ENCODE data around the gene DNAJC7.
"Not testable (repeated sequence)": the region's sequence is repeated elsewhere in the genome, so short reads cannot be mapped to it uniquely, and the experiment has no call there.

Gene DNAJC7

DNA sequence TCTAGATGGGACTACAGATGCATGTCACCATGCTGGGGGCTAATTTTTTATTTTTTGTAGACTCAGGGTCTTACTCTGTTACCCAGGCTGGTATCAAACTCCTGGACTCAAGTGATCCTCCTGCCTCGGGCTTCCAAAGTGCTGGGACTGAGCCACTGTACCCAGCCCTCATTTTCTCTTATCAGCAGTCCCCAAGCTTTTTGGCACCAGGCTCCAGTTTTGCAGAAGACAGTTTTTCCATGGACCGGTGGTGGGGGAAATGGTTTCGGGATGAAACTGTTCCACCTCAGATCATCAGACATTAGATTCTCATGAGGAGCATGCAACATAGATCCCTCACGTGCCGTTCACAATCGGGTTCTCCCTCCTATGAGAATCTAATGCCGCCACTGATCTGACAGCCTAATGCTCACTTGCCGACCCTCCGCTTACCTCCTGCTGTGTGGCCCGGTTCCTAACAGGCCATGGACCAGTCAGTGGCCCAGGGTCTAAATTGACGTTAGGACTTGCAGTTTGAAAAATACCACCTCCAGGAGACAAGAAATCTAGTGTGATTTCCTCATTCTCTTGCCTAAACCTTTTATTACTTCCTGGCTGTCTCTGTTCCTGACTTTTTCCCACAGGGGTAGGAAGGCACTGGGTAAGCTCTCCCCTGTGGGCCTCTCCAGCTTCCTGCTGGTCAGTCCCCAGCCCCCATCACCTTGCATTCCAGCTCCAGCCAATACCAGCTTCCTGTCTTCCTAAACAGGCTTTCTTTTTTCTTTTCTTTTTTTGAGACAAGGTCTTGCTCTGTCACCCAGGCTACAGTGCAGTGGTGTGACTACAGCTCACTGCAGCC is 60.0 kb downstream of the DNAJC7 start:
- no peak for DNase-seq (ENCODE audit: low read depth in 2 of 2)

DNA sequence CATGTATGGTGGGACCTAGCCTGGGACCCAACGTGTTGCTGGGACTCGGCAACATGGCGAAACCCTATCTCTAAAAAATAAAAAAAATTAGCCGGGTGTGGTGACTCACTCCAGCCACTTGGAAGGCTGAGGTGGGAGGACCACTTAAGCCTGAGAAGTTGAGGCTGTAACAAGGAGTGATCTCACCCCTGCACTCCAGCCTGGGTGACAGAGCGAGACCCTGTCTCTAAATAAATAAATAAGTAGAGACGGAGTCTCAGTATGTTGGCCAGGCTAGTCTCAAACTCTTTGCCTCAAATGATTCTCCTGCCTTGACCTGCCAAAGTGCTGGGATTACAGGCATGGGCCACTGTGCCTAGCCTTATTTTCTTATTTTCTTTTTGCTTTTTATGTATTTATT is 60.7 kb downstream of the DNAJC7 start:
- DNase-seq (ENCODE audit: low read depth in 2 of 2): no peak

DNA sequence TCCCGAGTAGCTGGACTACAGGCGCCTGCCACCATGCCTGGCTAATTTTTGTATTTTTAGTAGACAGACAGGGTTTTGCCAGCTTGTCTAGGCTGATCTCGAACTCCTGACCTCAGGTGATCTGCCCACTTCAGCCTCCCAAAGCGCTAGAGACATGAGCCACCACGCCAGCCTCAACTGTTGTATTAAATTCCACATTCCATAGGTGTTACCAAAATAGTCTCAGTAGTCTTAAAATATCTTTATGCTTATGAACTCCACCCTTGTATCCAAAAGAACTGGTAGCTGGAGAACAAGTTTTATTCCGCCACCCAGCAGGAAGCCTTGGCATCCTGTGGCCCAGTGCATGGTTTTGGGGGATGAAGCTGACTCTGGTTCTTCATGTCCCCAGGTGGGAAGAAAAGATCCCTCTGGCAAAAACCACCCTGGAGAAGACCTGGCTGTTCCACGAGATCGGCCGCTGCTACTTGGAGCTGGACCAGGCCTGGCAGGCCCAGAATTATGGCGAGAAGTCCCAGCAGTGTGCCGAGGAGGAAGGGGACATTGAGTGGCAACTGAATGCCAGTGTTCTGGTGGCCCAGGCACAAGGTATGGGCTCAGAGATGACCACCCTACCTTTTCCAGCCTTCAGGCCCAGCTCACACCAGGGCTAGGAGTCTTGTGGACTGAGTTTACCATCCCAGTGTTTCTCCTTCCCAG is 68.3 kb downstream of the DNAJC7 start:
- DNase-seq (ENCODE audit: low read depth in 2 of 2): no peak

DNA sequence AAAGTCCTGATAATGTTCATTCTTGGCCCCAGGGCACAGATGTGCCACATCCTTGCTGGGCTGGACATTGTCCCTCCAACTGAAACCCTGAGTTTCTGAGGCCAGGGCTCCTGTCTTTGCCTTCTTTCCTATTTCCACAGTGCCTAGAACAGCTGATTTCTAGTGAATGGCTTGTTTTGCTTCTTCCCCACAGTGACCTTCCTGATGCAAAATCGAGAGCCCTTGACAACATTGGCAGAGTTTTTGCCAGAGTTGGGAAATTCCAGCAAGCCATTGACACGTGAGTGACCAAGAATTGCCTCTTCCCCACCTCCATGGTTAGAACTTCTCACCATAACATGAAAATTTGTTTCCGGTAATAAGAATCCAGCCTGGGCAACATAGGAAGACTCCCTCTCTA is 72.3 kb downstream of the DNAJC7 start:
- no peak for DNase-seq (ENCODE audit: low read depth in 2 of 2)

DNA sequence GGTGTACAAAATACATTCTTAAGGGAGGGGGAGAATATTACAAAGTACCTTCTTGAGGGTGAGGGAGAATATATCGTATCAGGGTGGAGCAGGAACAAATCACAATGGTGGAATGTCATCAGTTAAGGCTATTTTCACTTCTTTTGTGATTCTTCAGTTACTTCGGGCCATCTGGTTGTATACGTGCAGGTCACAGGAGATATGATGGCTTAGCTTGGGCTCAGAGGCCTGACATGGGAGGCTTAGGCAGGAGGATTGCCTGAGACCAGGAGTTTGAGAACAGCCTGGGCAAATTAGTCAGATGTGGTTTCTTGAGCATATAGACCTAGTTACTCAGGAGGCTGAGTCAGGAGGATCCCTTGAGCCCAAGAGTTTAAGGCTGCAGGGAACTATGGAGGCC is 73.7 kb downstream of the DNAJC7 start:
- no peak for DNase-seq (ENCODE audit: low read depth in 2 of 2)

DNA sequence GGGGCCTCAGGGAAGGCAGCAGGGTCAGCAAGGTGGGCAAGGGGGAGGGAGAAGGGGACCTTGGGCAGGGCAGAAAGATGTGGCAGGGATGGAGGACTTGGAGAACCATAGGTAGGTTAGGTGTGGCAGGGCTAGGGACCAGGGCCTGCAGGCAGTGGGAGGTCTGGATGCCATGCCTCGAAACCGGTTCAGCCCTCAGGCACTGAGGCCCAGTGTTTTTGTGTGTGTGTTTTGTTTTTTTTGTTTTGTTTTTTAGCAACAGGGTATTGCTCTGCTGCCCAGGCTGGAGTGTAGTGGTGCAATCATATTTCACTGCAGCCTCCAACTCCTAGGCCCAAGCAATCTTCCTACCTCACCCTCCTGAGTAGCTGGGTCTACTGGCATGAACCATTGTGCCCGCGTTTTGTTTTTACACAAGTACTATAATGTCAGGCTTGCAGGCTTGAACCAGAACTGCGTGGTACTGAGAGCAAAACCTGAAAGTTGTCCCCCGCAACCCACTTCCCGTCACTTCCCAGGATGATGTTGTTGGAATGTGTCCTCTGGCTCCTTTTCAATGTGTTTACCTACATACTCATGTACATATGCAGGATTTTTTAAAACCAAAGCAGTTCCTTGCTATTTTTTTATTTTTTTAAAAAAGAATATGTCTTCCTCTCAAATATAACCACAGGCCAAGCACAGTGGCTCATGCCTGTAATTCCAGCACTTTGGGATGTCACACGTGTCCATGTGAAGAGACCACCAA is 74.4 kb downstream of the DNAJC7 start:
- no peak for DNase-seq (ENCODE audit: low read depth in 2 of 2)

DNA sequence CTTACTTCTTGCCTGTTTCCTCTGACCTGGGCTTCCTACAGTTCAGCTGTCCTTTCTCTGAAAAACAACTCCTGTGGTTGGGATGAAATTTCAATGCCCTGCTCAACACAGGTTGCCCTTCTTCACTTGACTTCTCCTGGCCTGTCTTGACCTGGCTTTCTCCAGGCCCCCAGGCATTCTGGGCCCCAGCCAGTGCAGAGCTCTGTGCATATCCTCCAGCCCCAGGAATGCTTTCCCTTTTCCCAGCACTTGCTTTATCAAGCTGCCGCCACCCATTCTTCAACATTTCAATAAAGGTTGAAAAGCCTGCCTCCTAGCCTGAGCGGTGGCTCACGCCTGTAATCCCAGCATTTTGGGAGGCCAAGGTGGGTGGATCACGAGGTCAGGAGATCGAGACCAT is 76.1 kb downstream of the DNAJC7 start:
- no peak for DNase-seq (ENCODE audit: low read depth in 2 of 2)

DNA sequence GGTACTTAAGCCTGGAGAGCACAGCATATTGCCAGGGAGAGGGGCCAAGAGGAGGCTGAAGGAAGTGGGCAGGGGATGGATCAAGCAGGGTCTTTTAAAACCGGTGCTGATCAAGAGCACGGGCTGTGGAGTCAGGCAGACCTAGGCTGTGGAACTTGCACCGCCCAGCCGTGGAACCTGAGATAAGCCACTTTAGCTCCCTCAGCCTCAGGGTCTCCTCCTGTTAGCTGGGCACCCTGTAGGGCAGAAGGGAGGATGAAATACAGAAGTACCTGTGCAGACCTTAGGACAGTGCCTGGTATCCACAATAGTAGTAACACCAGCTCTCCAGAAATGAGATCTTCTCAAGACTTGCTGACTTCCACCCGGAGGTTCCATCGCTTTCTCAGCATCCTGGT is 77.5 kb downstream of the DNAJC7 start:
- DNase-seq (ENCODE audit: low read depth in 2 of 2): no peak

DNA sequence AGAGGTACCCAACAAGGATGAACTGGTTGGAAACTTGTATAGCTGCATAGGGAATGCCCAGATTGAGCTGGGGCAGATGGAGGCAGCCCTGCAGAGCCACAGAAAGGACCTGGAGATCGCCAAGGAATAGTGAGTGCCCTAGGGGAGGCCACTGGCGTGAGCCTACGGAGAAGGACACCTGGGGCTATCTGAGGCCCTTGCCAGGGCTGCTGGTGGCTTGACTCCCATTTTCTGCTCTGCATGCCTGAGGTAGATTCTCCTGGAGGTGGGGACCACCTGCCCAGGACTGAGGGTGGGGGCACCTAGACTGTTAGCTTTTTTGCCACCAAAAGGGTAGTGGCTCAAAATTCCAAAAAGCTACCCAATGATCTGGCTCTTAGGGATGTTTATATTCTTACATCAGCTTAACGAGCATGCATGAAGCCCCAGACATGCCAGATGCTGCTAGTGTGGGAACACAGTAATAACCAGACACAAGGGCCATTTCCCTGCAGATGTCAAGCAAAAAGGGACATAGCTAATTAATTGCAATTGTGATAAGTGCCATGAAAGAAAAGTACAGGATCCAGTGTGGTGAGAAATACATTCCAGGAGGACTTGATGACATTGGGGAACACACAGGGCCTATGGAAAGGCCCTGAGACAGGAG is 78.1 kb downstream of the DNAJC7 start:
- no peak for DNase-seq (ENCODE audit: low read depth in 2 of 2)

DNA sequence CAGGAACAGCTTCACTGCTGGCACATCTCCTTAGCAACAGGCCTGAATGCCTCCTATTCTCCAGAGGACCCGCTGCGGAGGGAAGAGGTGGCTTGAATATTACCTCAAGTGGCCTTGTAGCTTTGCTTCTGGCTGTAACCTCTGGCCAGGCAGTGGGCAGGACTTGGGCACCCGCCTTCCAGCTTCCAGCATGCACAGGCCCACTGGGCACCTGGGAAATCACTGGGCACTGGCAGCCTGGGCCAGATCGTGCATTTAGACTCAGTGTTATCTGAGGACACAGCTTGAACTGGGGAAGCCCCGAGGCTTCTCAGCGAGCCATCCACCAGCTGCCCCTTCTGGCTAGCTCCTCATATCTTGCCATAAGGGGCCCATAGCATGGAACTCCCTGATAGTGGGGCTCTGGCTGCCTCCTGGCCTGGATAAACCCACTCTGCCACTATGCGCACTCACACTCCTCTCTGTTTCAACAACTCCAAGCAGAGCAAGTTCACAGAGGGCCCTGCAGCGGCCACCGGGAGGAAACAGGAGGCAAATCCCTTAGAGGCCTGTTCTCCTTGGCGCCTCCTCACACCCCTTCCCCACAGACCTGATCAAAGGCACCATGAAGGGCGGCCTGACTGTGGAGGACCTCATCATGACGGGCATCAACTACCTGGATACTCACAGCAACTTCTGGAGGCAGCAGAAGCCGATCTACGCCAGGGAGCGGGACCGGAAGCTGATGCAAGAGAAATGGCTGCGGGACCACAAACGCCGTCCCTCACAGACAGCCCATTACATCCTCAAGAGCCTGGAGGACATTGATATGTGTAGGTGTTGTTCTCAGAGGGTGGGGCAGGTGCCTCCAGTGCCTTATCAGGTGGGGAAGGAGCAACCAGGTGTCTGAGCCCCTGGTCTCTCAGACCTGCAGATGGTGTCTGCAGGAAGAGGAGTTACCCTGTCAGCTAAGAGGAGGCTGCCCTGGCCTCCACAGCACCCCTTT is 79.0 kb downstream of the DNAJC7 start:
- no peak for DNase-seq (ENCODE audit: low read depth in 2 of 2)

DNA sequence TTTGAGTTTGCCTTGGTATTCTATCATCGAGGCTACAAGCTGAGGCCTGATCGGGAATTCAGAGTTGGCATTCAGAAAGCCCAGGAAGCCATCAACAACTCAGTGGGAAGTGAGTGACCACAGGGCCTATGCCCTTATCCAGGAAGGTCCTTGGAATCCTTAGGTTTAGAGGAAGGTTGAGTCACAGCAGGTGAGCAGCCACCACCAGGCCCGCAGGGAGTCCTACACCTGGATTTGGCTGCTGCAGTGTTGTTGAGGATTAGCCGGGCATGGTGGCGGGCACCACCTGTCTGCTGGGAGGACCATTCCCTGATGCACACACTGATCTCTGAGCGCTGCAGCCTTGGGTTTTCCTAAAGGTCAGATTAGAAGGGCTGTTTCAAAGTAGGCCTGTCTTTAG is 81.6 kb downstream of the DNAJC7 start:
- no peak for DNase-seq (ENCODE audit: low read depth in 2 of 2)

DNA sequence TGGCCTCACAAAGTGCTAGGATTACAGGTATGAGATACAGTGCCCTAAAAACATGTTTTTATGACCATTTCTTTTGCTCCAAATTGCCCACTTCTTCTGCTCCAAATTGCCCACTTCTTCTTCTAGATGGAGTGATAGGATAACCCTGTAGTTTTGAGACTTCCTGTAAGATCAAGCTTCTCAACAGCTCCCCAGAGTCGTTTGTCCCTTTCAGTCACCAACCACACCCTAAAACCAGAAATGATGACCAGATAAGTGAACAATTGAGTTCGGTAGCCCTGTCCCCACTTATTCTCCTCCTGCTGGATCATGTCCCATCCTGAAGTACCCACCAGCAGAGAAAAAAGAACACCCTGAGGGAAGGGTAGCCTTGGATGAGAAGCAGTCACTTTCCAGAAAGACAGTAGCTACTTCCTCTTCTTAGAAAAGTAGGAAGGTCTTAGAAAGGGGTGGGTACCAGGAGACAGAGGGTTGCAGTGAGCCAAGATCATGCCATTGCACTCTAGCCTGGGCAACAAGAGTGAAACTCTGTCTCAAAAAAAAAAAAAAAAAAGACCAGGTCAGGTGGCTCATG is 84.3 kb downstream of the DNAJC7 start:
- DNase-seq (ENCODE audit: low read depth in 2 of 2): no peak

DNA sequence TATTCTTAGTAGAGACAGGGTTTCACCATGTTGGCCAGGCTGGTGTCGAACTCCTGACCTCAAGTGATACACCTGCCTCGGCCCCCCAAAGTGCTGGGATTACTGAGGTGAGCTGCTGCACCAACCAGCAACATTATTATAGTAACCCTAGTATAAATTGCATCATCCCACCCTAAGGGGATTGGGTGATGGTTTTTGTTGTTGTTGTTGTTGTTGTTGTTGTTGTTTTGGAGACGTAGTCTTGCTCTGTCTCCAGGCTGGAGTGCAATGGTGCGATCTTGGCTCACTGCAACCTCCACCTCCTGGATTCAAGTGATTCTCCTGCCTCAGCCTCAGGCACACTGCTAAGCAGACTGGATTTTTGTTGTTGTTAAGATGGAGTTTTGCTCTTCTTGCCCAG is 85.5 kb downstream of the DNAJC7 start:
- DNase-seq (ENCODE audit: low read depth in 2 of 2): not testable (repeated sequence)

DNA sequence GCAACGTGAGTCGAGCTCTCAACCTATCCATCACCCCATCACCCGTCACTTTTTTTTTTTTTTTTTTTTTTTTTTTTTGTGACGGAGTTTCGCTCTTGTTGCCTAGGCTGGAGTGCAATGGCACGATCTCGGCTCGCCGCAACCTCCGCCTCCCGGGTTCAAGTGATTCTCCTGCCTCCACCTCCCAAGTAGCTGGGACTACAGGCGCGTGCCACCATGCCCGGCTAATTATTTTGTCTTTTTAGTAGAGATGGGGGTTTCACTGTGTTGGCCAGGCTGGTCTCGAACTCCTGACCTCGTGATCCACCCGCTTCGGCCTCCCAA is 86.4 kb downstream of the DNAJC7 start:
- not testable (repeated sequence) for DNase-seq (ENCODE audit: low read depth in 2 of 2)

DNA sequence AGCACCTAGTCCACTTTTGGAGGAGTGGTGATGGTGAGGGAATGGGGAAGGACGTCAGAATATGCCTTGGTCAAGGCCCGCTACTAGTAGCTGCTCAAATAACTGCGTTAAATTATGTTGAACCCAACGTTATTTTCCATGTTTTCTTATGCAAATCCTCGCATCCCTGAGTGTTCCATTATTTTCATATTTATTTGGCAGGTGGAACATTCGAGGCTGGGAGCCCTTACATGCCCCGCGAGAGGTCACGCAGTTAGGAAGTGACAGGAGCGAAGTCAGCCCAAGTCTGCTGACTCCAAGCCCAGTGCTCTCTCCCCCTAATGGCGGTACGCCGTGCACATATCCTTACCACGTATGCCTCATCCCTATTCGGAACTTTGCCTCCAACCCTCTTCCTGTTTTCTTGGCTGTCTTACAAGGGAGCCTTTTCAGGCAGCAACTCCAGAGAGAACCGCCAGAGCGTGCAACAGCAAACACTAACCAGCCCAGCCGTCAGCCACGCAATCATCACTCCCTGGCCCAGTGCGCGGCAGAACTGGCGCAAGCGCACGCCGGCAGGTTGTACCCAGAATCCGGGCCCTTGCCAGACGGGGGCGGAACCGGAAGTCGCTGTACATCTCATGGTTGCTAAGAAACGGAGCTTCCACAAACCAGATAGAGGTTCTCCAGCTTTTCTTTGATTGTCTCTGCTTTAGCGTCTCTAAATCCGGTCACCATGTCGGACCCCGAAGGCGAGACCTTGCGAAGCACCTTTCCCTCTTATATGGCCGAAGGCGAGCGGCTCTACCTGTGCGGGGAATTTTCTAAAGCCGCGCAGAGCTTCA is 87.0 kb downstream of the DNAJC7 start, which contains the start of gene ODAD4:
Gene ODAD4, plus strand, starts transcription at position 609 of the 824 bp plus-strand sequence. Its CDS starts 107 bp downstream, at position 716.
- peak; percentile 91 to 92 for DNase-seq (ENCODE audit: low read depth in 2 of 2)

DNA sequence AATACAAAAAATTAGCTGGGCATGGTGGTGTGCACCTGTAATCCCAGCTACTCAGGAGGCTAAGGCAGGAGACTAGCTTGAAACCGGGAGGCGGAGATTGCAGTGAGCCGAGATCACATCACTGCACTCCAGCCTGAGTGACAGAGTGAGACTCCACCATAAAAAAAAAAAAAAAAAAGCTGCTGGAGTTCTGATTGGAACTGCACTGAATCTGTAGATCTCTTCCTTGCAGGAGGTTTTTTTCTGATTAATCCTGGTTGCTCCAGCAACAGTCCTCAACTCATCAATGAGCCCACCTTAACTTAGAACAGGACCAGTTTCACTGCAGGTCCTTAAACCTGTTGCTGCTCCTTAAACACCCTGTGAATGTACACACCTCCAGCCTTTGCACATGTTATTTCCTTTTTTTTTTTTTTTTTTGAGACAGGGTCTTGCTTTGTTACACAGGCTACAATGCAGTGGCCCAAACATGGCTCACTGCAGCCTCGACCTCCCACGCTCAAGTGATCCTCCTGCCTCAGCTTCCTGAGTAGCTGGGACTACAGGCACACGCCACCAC is 88.5 kb downstream of the DNAJC7 start:
- no peak for DNase-seq (ENCODE audit: low read depth in 2 of 2)
